Panc1 (cell line): ENCODE data around the gene CEL. TPM values are rescaled to one million over a fixed set of nuclear protein-coding genes. Genes with fewer than 3 reads are reported as not detected.

Source experiments
- ATAC-seq: fragments of 200-7000 bp; cut with Tn5 transposase; 2 replicates; pipeline ENCODE4 v1.9.1; 2020; ENCODE audit warnings: mild to moderate bottlenecking, moderate library complexity
- BruUV-seq: library from RNA; stranded (reverse); fragments of 400-500 nt; replicated peaks from 2 replicates; lab custom pipeline; 2021; lab: Mats Ljungman, UMichigan
- CTCF ChIA-PET: fragments of 300-600 bp; sonication (Branson Sonifier 250); formaldehyde crosslinking; loops from one replicate; lab custom pipeline; 2022; ENCODE audit warnings: antibody characterized with exemption; lab: Charles Lee
- POLR2A ChIA-PET: fragments of 300-600 bp; sonication (Branson Sonifier 250); formaldehyde crosslinking; loops from one replicate; lab custom pipeline; 2022; ENCODE audit warnings: antibody characterized with exemption; lab: Charles Lee
- DNase-seq: peaks from one replicate; pipeline ENCODE4 v3.0.0-alpha.2; 2010; ENCODE audit warnings: low read depth, low spot score
- H3K27ac ChIP-seq: 2 replicates; pipeline ENCODE4 v1.5.1; 2011; ENCODE audit warnings: mild to moderate bottlenecking, low read length, inconsistent platforms
- H3K27me3 ChIP-seq: fragments of 200-500 bp; sonication (Bioruptor generic); 2 replicates; pipeline ENCODE4 v1.6.0; 2014; ENCODE audit warnings: low read length, inconsistent platforms; ENCODE audit not compliant: control insufficient read depth, insufficient read depth
- H3K36me3 ChIP-seq: fragments of 200-500 bp; sonication (Bioruptor generic); 2 replicates; pipeline ENCODE4 v1.5.1; 2014; ENCODE audit warnings: inconsistent platforms, mild to moderate bottlenecking, low read length, moderate library complexity; ENCODE audit not compliant: control insufficient read depth, insufficient read depth
- H3K4me1 ChIP-seq: 2 replicates; pipeline ENCODE4 v1.5.1; 2011; ENCODE audit warnings: inconsistent platforms, mild to moderate bottlenecking, low read length, moderate library complexity; ENCODE audit not compliant: control insufficient read depth, insufficient read depth
- H3K4me3 ChIP-seq, 2 experiments: 2 replicates each; pipeline ENCODE4 v1.5.1; 2011 to 2012; ENCODE audit warnings: low read depth in 2 of 2, low read length in 2 of 2, mild to moderate bottlenecking in 2 of 2, inconsistent platforms in 1 of 2, moderate library complexity in 1 of 2
- H3K9me3 ChIP-seq: fragments of 200-500 bp; sonication (Bioruptor generic); 2 replicates; pipeline ENCODE4 v1.5.1; 2014; ENCODE audit warnings: low read depth, mild to moderate bottlenecking, inconsistent platforms, low read length, moderate library complexity; ENCODE audit not compliant: control insufficient read depth, insufficient read depth
- CTCF ChIP-seq: fragments of 450-650 bp; IDR thresholded peaks from 2 replicates; pipeline ENCODE4 v1.5.1; 2017; ENCODE audit warnings: mild to moderate bottlenecking
- POLR2AphosphoS5 ChIP-seq: IDR thresholded peaks from 2 replicates; pipeline ENCODE4 v1.6.1; 2012; ENCODE audit warnings: mild to moderate bottlenecking, low read depth, low read length, moderate library complexity
- REST ChIP-seq, 2 experiments: IDR thresholded peaks; 2 replicates each; pipeline ENCODE4 v1.6.1; 2011 to 2012; ENCODE audit warnings: low read depth in 2 of 2, control low read depth in 1 of 2, low read length in 1 of 2, mild to moderate bottlenecking in 1 of 2, moderate library complexity in 1 of 2; ENCODE audit not compliant: insufficient read depth in 1 of 2
- SIN3A ChIP-seq: IDR thresholded peaks from 2 replicates; pipeline ENCODE4 v1.6.1; 2012; ENCODE audit warnings: low read depth, mild to moderate bottlenecking, low read length, moderate library complexity, borderline replicate concordance; ENCODE audit not compliant: insufficient read depth
- TCF7L2 ChIP-seq: IDR thresholded peaks from 2 replicates; pipeline ENCODE4 v1.6.1; 2011; ENCODE audit warnings: mild to moderate bottlenecking, low read depth, low read length, inconsistent platforms
- in situ Hi-C: cut with HindIII; loops from 2 replicates; pipeline ENCODE4 v1.10.0; 2016; ENCODE audit warnings: low sequenced_read_pairs, low pct_unique_long_range_greater_than_20kb
- intact Hi-C: fragments of 100-400 bp; cut with micrococcal nuclease; formaldehyde crosslinking; loops from one replicate; pipeline ENCODE4 v1.10.0; 2022; ENCODE audit not compliant: unreplicated experiment
- total RNA-seq: library from RNA; stranded (reverse); gene quantifications from one replicate; pipeline ENCODE4 v1.2.1, GENCODE V29; 2021; ENCODE audit not compliant: unreplicated experiment

Gene CEL
- total RNA-seq, 1 experiment from 2014 or later = 4.3 TPM

- Histone ChIP-seq H3K4me1 (no peaks in the 10 kb centered on the region), H3K4me3 (no peak overlapping the region), H3K27me3 (no peaks in the 10 kb centered on the region), H3K9me3 (no peaks in the 10 kb centered on the region), H3K27ac (no peak overlapping the region), H3K36me3 (0 out of 2 replicates have a peak, but pooled peaks cover 2% of the 10 kb centered on the region)
- intact Hi-C loops (loop anchor here (10.0 kb wide), 1 partner anchor 96 kb away; no protein-coding TSS in a partner anchor), in situ Hi-C loops (no loop called here)
- ATAC-seq = peak; percentile 81
- POLR2A ChIA-PET = no interaction called here
- no TSS peak for BruUV-seq
- TF ChIP-seq POLR2AphosphoS5 = no peak
- TF ChIP-seq REST (IDR thresholded peaks at IDR 0.05; ENCODE audit: insufficient read depth in 1 of 2, low read depth in 2 of 2, low read length in 1 of 2) = no peak
- no peak for TF ChIP-seq TCF7L2
- DNase-seq = no peak
- CTCF ChIA-PET = interaction anchor here (0.7 kb wide), 1 partner anchor 28 kb away, joined by 3 read pairs; no protein-coding TSS in a partner anchor
Measured at GRCh38 chr9:133048595-133048994, 13.2 kb upstream of the CEL start.

- intact Hi-C loops (loop anchor here (10.0 kb wide), 1 partner anchor 96 kb away; no protein-coding TSS in a partner anchor), in situ Hi-C loops (no loop called here)
- Histone ChIP-seq H3K36me3 (peaks cover 2% of the 10 kb centered on the region; the same call in 1 of the 2 replicates), H3K4me1 (no peaks in the 10 kb centered on the region), H3K4me3 (no peak overlapping the region), H3K27ac (no peak overlapping the region), H3K9me3 (no peaks in the 10 kb centered on the region), H3K27me3 (no peaks in the 10 kb centered on the region)
- BruUV-seq = no TSS peak
- ATAC-seq (no peak), DNase-seq (no peak)
- ChIA-PET CTCF (interaction anchor here (0.7 kb wide), 1 partner anchor 28 kb away, joined by 3 read pairs; no protein-coding TSS in a partner anchor), POLR2A (no interaction called here)
- TF ChIP-seq CTCF (no peak), TCF7L2 (no peak), REST (IDR thresholded peaks at IDR 0.05; ENCODE audit: insufficient read depth in 1 of 2, low read depth in 2 of 2, low read length in 1 of 2) (no peak), SIN3A (no peak), POLR2AphosphoS5 (no peak)
Measured at GRCh38 chr9:133049043-133049442, 12.7 kb upstream of the CEL start.
